Activated CD4-positive, alpha-beta T cell treated with anti-CD3 and anti-CD28 coated beads, Interleukin-2, Interleukin-6, amounts not matched to agents 100 ng/mL and 50 ng/mL, durations not matched to agents 16 hours and 8 hours (primary cell): Measurements from ENCODE around the gene DNAJC24.
"Not testable (repeated sequence)": the region's sequence is repeated elsewhere in the genome, so short reads cannot be mapped to it uniquely, and the experiment has no call there.

Experiments
- DNase-seq: peaks from one replicate; pipeline ENCODE4 v3.0.0-alpha.2; 2020

DNAJC24 gene, protein sequence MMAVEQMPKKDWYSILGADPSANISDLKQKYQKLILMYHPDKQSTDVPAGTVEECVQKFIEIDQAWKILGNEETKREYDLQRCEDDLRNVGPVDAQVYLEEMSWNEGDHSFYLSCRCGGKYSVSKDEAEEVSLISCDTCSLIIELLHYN

DNA sequence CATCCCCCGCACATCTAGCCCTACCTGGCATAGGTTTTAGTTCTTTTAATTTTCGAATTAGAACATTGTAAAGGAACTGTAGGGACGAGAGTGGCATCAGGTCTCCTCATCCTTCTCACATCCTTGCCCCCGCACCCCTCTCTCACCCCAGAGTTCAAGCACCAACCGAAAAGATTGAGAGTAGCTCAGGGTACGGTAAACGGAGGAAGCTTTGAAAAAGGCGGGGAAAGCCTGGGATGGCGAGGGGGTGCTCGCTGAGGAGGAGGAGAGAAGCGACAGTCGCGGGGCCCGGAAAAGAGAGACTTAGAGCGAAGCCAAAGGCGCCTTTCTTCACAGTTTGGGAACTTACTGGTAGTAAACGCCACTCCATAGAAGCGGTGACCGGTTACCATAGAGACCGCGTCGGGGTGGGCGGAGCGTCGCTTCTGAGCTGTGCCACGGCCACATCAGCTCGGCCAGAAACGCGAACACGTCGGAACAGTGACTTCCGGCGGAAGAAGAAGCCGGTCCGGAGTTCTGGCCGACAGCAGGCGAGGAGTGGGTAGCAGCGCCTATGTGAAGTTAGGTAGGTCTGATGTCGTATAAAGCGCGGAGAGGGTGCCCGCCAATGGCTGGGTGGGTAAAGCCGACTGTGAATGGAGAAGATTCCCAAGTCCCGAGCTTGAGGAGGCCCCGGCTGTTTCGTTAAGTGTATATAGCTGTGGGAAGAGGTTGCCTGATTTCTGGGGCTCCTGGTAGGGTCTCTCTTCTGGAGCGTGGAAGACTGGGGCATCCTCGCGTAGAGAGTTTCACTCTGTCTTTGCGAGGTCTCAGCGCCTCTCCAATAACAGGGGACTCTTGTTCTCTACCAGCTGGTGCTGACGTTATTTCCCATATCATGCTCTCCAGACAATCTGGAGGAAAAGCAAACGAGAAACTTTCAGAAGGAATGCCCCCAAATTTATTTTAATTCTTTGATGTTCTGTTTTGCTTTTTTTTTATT lies at the start of gene DNAJC24, which contains the start of gene DCDC1:
TSS of gene DNAJC24 (plus strand) at position 513 of the 982 bp plus-strand sequence. CDS start 889 bp downstream, outside the sequence.
TSS of gene DCDC1 (minus strand) at position 392 of the 982 bp plus-strand sequence. CDS start 41,459 bp downstream, outside the sequence.
- peak; percentile 94 for DNase-seq

DNA sequence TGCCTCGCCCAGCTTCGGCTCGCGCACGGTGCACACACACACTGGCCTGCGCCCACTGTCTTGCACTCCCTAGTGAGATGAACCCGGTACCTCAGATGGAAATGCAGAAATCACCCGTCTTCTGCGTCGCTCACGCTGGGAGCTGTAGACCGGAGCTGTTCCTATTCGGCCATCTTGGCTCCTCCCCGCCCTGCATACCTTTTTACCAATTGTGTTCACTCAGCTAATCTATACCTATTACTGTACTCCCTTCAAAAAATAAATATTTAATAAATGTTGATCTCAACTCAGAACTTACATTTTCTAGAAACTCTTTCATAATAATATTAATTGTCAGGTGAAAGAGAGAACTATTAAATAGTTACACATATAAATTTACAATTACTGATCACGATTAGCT lies 48.2 kb upstream of the DNAJC24 start:
- not testable (repeated sequence) for DNase-seq

DNA sequence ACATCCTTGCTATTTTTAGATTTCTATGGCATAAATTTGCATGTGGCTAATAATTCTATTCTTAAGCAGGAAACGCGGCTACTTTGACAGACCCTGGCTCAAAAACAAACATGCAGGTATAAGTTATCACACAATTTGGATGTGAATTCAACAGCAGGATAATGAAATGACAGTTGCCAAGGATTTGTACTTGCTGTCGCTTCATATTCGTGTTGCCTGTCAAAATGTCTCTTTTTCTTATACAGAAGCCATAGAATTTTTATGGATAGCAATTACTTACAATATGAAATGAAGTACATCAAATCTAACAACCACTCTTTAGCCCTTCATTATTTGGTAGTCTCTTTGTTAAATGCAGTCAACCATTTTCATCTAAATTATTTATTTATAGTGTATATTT lies 46.5 kb upstream of the DNAJC24 start:
- no peak for DNase-seq

DNA sequence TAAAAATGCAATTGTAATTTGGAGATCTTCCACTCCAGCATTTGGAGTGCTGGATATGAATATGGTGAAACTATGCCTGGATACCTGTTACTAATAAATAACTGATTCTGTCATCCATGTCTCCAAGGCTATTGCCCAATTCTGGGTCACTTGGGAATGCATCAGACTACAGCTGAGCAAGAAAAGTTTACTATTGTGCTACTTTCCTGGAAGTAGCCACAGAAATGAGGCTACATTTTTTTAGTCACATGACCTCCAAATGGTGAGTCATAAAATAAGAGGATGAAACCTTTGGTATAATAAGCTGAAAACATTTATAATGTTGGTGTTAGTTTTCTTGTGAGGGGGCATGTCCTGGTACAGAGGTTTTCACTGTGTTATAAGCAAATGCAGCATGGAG lies 44.5 kb upstream of the DNAJC24 start:
- no peak for DNase-seq

DNA sequence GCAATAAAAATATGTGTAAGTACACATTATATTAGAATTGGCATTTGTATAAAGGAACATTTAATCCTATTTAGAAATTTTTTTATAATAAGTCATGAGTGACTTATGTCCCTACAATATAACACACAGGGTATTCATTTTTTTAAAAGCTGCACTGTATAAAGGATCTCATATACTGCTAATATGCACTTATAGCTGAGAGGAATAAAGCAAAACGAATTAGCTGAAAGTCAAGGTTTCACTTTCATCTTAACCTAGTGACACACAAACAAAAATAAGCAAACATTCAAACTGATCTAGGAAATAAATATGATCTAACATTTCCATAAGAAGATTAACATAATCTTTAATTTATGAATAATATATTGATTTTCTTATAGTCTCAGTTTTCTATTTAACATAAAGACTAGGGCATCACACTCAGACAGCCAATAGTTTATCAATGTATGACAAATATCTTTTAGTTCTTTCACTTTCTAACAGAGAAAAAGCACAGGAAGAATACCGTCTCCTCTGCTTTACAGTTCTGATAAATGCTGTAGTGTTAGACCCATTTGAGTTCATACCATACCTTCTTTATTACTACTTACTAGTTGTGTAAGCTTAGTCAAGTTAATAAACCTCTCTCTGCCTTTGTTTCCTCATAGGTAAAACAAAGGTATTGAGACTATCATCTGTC lies 43.1 kb upstream of the DNAJC24 start:
- DNase-seq: no peak

DNA sequence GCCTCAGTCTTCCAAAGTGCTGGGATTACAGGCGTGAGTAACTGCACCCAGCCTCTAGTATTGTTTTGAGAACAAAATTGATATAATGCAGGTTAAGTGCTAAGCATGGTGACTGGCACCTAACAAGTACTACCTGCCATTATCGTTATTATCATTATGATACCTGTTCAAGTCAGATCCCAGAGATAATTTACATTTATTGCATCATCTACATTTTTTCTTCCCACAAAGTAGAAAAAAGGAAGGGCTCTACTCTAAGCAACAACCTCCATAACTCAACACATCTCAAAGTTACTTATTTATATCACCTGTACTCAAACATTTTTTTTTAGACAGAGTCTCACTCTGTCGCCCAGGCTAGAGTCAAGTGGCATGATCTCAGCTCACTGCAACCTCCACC lies 42.2 kb upstream of the DNAJC24 start:
- no peak for DNase-seq

DNA sequence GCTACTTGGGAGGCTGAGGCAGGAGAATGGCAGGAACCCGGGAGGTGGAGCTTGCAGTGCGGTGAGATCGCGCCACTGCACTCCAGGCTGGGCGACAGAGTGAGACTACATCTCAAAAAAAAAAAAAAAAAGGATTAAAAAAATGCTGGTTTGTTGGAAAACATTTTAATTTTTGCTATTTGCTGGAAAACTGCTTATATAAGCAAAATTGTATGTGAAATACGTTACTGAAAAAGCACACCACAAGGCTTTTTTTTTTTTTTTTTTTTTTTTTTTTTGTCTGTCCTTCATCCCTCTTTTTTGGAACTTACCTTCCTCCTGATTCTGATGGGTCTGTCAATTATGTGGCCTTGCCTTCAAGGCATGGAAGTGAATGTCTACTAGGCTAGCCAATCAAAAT lies 41.0 kb upstream of the DNAJC24 start:
- no peak for DNase-seq

DNA sequence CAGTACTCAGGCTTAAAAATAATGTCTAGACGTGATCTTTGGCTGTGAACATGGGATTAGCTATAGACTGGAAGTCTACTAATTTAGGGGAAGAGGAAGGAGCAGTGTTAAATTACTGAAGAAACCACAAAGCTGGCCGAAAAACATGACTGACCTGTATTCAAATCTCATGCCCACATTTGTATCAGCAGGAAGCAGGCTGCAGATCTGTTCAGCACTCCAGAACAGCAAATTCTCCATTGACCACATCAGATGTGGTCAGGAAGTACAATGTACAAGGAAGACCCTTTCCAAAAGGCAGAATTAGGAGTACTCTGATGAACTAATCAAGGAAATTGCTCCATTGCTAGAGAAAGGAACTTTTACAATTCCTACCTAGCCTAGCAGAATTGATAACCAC lies 31.9 kb upstream of the DNAJC24 start:
- DNase-seq: no peak

DNA sequence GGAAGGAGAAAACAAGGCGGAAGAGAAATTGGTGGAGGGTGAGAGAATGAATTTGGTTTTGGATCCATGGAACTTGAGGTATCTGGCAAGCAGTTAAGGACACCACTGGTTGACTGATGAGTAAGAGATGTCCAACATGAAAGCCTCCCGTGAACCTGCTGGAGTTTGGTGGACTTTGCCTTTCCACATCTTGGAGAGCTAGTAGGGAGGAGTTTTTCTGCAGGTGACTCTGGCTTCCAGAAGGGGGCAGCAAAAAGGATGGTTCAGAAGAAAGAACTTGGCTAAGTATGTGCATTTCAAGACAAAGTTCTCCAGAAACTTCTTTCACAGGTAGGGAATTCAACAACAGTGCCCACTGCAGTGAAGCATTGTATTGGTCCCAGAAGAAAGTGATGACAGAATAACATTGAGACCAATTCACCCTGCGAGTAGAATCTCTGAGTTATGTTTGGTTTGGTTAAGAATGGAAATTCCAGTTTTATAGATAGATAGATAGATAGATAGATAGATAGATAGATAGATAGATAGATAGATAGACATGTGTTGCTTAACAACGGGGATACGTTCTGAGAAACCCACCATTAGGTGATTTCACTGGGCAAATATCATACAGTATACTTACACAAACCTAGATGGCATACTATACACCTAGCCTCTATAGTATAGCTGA lies 28.6 kb upstream of the DNAJC24 start:
- peak; percentile 27 for DNase-seq

DNA sequence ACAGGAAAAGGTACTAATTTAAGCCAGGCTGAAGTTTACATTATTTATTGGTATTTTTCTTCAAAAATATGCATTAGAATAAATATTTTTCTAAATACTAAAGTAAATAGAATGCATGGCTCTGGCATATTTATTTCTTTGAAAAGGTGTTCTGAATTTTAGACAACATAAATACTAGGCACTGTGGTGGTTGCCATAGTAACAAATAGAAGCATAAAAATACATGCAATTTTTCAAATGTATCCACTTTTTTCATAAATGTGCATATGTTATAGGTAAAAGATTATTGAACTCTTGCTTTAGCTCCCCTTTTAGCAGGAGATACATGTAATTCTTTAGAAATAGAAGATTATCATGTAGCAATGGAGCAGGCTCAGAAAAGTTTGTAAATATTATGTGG lies 18.5 kb upstream of the DNAJC24 start:
- no peak for DNase-seq

DNA sequence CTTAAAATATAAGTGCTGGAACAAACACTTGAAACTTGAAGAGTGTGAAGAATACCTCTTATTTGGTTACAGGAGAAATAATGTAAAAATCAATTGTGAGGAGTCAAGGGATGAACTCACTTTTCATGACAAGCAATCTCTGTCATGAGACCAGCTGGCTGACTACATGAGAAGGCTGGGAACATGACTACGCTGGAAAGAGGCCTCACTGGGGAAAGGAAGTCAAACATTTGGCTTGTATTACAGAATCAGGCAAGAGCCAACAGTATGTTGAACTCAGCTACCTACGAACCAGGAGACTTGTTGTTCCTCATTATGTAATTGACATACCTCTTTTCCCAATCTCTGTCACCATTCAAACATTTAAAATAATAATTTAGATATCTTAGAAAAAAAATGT lies 14.5 kb upstream of the DNAJC24 start:
- no peak for DNase-seq

DNA sequence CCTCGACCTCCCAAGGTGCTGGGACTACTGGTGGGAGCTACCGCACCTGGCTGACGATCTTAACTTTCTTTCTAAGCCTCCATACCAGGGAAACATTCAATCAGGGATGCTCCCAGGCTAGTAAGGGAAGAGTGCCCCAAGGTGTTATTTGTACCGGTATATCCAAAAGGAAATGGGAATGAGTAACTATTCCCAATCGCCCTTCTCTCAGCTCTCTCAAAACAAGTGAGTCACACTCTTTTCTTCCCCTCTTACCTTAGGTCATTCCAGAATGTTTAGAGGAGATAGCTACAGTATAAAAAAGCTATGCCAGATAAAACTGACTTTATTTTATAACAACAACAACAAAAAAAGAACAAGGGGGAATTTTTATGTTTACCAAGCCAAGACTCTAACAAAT lies 13.8 kb upstream of the DNAJC24 start:
- no peak for DNase-seq

DNA sequence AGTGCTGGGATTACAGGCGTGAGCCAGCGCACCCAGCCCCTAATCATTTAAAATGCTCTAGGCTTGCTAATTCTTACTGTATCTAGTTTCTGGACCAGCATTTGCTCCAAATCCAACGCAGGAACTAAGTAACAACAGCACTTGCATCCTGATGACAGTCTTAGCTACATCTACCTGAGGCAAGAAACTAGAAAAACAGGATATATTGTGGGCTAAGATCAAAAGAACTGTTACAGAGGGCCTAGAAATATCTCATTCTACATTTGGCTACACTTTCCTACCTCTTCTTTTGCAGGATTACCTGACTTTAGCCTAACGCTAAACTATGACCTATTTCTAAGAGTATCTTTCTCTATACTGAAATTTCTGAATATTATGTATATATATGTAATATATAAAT lies 7.9 kb upstream of the DNAJC24 start:
- DNase-seq: no peak

DNA sequence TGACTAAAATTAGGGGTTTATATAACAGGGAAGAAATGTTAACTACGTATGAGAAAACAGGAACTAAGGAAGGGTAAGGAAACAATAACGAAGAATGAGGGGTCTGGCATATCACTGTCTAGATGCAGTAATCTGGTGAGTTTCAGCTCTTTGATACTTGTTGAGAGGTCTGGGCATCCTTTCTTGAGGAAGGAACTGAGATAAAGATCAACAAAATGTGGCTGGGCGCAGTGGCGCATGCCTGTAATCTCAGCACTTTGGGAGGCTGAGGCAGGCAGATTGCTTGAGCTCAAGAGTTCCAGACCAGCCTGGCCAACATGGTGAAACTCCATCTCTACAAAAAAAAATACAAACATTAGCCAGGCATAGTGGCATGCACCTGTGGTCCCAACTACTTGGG lies 2.9 kb upstream of the DNAJC24 start:
- peak; percentile 14 for DNase-seq

DNA sequence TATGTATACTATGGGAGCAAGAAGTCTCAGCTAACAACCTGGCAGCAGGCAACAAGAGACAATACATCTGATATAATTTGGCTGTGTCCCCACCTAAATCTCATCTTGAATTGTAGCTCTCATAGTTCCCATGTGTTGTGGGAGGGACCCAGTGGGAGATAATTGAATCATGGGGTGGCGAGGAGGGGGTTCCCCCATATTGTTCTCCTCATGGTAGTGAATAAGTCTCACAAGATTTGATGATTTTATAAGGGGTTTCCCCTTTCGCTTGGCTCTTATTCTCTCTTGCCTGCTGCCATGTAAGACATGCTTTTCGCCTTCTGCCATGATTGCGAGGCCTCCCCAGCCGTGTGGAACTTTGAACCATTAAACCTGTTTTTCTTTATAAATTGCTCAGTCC lies 6.2 kb downstream of the DNAJC24 start:
- DNase-seq: no peak

DNA sequence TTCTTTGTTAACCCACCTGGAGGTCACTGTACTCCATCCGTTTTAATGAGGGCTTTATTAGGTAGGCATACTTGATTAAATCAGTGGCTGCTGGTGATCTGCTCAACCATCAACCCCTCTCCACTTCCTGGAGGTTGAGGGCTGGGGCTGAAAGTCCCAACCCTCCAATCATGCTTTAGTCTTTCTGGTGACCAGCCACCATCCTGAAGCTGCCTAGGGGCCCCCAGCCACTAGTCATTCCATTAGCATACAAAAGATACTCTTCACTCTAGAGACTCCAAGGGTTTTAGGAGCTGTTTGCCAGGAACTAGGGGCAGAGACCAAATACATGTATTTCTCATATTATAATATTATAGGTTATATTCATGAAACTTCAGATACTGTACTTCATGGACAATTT lies 13.5 kb downstream of the DNAJC24 start:
- no peak for DNase-seq

DNA sequence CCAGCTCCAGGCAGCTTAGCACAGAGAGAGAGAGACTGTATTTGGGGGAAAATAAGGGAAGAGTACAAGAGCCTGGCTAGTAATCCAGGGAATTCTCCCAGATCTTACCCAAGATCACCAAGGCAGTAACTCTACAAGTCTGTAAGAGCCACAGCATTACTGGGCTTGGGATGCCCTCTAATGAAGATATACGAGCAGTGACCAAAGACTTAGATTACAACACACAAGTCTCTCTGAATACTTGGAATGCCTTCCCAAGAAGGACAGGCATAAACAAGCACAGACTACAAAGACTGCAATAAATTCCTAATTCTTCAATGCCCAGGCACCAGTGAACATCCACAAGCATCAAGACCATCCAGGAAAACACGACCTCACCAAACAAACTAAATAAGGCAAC lies 17.7 kb downstream of the DNAJC24 start:
- no peak for DNase-seq

DNA sequence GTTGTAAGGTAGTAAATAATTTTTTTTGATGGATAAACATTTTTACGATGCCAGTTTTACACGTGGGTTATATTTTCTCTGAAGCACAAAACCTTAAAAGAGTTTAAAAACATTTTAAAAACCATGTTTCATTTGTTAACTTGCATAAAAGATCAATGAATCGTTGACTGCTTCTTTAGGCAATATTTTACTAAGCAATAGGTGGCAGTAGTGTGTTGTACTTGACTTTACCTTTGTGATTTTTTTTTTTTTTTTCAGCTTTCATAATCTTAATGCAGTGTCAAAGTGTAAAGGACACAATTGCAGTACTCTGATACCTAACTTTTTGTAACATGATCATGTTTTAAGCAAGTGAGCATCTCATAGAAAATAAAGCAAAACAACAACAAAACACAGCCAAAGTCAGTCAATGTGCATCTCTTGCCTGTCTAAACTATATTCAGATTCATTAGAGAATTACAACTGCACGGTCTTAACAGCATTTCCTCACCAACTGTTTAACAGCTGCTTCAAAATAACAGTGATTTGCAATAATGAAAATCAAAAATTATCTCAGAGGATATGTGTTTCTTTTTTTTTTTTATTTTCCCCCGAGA lies 27.7 kb downstream of the DNAJC24 start:
- peak; percentile 18 for DNase-seq

DNA sequence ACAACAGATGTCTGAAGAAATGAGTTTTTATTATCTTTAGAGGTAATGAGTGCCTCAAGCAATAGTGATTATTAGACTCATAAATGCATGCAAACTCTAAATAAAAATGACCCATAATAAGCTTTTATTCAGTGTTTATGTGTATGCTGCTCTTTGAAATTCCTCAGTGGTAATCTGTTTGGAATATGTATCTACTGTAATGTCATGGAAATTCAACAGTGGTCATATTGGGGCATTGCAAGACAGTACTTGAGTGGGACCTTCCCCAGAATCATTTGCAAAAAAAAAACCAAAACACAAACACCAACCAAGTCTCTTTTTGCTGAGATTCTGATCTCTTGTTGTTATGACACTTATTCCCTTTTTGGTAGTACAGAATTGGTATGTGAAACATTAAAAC lies 35.0 kb downstream of the DNAJC24 start:
- DNase-seq: no peak

DNA sequence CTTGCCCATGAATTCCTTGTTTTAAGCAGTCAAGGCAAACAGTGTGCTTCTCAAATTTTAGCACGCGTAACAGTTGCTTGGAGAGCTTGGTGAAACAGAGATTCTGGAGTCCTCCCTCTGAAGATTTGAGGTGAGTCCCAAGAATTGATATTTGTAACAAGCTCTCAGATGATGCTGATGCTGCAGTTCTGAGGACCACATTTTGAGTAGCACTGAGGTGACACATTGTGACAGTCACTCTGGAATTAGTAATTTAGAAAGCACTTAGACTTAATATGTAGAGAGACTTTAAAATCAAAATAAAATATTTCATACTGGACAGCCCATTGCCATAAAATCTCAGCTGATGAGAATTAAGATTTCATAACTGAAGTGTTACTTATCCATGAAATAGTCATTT lies 38.5 kb downstream of the DNAJC24 start:
- DNase-seq: peak; percentile 44

DNA sequence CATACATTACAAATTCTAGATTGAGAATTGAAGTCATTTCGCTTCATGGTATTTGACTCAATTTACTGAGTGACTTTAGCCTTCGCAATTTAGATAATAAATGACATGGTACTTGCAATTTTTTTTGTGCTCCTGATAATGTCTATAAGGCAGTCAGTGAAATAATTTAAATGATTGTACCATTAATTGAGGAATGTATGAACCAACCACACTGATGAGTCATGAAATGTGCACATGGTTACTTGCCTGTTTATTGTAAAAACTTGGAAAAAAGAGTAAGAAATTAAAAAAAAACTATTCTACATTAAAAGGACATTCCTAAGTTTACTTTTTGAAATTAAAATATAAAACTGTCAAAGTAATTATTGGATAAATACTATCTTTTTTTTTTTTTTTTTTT lies 43.3 kb downstream of the DNAJC24 start:
- DNase-seq: no peak

DNA sequence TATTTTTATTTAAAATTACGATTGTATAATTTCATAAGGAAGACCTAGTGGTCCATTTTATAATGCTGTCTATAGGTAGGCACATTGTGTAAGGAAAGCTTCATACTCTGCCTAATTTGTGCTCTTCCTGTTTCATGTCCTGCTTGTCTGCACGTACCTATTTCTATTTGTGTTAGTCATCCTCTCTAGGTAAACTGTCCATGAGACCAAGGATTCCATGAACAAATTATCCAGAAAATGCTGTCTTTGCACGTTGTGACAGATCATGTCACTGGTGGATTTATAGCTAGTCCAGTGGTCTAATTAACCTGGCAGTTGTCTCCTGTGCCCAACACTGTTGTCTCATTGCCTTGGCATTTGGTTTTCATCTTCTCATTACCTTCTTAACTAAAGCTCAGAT lies 44.7 kb downstream of the DNAJC24 start:
- no peak for DNase-seq

DNA sequence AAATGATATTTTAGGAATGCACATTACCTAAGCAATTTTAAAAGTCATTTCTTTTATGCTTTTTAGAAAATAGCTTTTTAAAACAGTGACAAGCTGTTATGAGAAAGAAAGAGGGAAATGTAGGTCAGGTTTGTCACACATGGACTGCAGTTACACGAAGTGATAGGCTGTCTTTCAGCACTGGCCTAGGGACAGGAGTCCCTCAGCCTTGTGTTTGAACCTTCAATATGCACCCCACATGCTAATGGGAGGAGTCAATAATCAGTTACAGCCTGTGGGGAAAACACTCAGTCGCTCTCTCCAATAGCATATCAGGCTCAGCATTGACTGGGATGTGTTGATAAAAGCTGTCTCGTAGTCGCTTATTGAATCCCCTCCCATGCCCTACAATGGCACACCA lies 45.8 kb downstream of the DNAJC24 start:
- DNase-seq: no peak
